ENCODE data around the gene CUL4A. TPM values are rescaled to one million over a fixed set of nuclear protein-coding genes. Genes with fewer than 3 reads are reported as not detected.

CUL4A gene
- total RNA-seq, 4 donors from 2014 or later: 95.6 to 221 (median 119) TPM

DNA sequence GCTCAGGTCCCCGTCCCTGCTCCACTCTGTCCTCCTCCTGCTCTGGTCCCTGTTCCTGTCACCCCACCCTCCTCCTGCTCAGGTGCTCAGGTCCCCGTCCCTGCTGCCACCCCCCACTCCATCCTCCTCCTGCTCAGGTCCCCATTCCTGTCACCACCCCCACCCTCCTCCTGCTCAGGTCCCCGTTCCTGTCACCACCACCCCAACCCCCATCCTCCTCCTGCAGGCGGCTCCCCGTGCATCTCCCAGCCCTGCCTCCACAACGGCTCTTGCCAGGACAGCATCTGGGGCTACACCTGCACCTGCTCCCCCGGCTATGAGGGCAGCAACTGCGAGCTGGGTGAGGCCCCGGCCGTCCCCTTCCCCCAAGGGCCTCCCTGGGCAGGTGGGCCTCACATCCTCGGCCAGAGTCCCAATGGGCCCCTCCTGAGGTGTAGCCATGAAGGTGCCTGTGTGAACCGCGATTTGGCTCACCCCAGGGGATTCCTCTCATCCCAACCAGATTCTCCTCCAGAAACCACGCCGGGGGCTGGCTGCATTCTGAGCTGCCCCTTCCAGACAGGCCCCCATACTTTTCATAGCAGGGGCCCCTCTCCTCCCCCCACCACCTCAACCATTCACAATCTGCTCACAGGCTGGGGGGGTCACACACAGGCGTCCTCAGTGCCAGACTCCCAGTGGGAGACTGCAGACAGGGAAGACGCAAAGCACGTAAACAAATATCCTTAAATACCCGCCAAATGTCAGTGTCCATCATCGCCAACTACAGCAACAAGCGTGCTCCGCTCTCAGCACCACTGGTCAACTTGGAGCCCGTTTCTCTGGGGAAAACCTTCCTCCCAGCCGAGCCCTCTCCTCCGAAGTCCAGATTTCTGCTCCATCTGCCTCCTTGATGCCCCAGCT lies 46.4 kb upstream of the CUL4A start:
- Histone ChIP-seq H3K4me1 (no peaks in the 10 kb centered on the region), H3K9me3 (no peaks in the 10 kb centered on the region), H3K27ac (no peak overlapping the region), H3K36me3 (peaks cover under 1% of the 10 kb centered on the region), H3K27me3 (peaks cover 28% of the 10 kb centered on the region), H3K4me3 (no peak overlapping the region)
- TF ChIP-seq, protein P1, sequence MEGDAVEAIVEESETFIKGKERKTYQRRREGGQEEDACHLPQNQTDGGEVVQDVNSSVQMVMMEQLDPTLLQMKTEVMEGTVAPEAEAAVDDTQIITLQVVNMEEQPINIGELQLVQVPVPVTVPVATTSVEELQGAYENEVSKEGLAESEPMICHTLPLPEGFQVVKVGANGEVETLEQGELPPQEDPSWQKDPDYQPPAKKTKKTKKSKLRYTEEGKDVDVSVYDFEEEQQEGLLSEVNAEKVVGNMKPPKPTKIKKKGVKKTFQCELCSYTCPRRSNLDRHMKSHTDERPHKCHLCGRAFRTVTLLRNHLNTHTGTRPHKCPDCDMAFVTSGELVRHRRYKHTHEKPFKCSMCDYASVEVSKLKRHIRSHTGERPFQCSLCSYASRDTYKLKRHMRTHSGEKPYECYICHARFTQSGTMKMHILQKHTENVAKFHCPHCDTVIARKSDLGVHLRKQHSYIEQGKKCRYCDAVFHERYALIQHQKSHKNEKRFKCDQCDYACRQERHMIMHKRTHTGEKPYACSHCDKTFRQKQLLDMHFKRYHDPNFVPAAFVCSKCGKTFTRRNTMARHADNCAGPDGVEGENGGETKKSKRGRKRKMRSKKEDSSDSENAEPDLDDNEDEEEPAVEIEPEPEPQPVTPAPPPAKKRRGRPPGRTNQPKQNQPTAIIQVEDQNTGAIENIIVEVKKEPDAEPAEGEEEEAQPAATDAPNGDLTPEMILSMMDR (IDR thresholded peaks at IDR 0.05): no peak
- no peak for TF ChIP-seq POLR2AphosphoS5 (IDR thresholded peaks at IDR 0.05)
- TF ChIP-seq POLR2A (IDR thresholded peaks at IDR 0.05): no peak
- TF ChIP-seq EP300 (IDR thresholded peaks at IDR 0.05): no peak
- DNase-seq (ENCODE audit: low spot score in 2 of 2): no peak
- 29% methylated on average over 23 of the region's 25 CpGs for WGBS

DNA sequence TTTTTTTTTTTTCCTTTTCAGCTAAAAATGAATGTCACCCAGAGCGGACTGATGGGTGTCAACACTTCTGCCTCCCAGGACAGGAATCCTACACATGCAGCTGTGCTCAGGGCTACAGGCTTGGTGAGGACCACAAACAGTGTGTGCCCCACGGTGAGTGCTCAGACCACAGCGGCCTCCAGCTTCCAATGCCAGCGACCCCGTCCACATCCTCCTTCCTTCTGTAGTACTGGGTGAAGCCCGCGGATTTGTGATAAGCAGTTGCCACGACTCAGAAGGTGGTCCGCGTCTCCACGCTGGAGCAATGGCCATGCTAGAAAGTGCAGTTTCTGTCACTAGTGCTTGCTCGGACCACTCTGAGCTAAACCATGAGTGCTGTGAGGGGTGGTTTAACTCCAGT lies 44.9 kb upstream of the CUL4A start:
- DNase-seq (ENCODE audit: low spot score in 2 of 2): no peak
- H3K27me3 ChIP-seq: peaks cover 28% of the 10 kb centered on the region
- no peaks in the 10 kb centered on the region for H3K9me3 ChIP-seq
- no peak for TF ChIP-seq POLR2AphosphoS5 (IDR thresholded peaks at IDR 0.05)
- TF ChIP-seq EP300 (IDR thresholded peaks at IDR 0.05): no peak
- TF ChIP-seq POLR2A (IDR thresholded peaks at IDR 0.05): no peak
- TF ChIP-seq, protein P1 (IDR thresholded peaks at IDR 0.05): no peak
- peaks cover 9% of the 10 kb centered on the region for H3K36me3 ChIP-seq
- 87% methylated on average over 11 of the region's 12 CpGs for WGBS
- no peaks in the 10 kb centered on the region for H3K4me1 ChIP-seq
- H3K27ac ChIP-seq: no peak overlapping the region
- H3K4me3 ChIP-seq: no peak overlapping the region

DNA sequence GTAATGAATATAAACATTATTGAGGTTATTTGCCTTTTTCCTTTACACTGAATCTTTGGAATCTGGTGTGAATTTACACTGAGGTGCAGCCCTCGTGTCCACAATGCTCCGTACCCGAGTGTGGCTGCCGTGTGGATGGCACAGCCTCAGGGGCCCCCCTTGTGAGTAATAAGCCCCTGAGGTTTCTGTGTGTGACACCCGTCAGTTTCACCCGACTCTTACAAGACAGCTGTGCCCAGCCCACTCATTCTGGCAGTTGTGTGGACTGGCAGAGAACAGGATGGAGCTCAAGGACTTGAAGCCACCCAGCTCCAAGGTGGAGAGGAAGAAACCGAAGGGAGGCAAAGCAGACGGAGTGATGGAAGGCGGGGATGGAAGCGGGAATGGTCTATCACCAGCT lies 43.1 kb upstream of the CUL4A start:
- Histone ChIP-seq H3K4me1 (no peaks in the 10 kb centered on the region), H3K36me3 (peaks cover 13% of the 10 kb centered on the region), H3K9me3 (no peaks in the 10 kb centered on the region), H3K27ac (no peak overlapping the region), H3K27me3 (peaks cover 20% of the 10 kb centered on the region), H3K4me3 (no peak overlapping the region)
- no peak for DNase-seq (ENCODE audit: low spot score in 2 of 2)
- 85% methylated on average over 10 of the region's 10 CpGs for WGBS
- TF ChIP-seq POLR2A (IDR thresholded peaks at IDR 0.05): no peak
- TF ChIP-seq, protein P1 (IDR thresholded peaks at IDR 0.05): no peak
- no peak for TF ChIP-seq POLR2AphosphoS5 (IDR thresholded peaks at IDR 0.05)
- TF ChIP-seq EP300 (IDR thresholded peaks at IDR 0.05): no peak

DNA sequence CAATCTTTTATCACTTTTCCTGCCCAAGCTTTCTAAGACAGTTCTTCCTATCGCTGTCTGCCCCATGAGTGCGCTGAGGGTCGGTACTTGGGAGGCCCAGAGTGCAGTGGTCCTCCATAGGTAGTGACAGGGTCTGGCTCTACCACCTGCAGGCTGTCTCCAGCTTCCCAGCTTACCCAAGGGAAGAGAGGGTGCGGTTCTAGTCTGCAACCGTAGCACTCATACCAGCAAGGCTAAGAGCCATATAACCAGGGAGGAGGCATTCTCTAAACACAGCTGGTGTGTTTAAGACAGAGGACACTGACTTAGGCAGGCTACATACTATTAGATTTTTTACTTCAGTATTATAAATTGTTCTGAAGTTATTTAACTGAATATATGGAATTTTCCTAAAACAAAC lies 42.7 kb upstream of the CUL4A start:
- H3K36me3 ChIP-seq: peaks cover 17% of the 10 kb centered on the region
- H3K9me3 ChIP-seq: no peaks in the 10 kb centered on the region
- H3K27me3 ChIP-seq: peaks cover 16% of the 10 kb centered on the region
- H3K4me1 ChIP-seq: no peaks in the 10 kb centered on the region
- DNase-seq (ENCODE audit: low spot score in 2 of 2): no peak
- no peak overlapping the region for H3K27ac ChIP-seq
- TF ChIP-seq POLR2AphosphoS5 (IDR thresholded peaks at IDR 0.05) (no peak), POLR2A (IDR thresholded peaks at IDR 0.05) (no peak), EP300 (IDR thresholded peaks at IDR 0.05) (no peak)
- TF ChIP-seq, protein P1 (IDR thresholded peaks at IDR 0.05): no peak
- no peak overlapping the region for H3K4me3 ChIP-seq
- WGBS: 88% methylated on average over 4 of the region's 5 CpGs

DNA sequence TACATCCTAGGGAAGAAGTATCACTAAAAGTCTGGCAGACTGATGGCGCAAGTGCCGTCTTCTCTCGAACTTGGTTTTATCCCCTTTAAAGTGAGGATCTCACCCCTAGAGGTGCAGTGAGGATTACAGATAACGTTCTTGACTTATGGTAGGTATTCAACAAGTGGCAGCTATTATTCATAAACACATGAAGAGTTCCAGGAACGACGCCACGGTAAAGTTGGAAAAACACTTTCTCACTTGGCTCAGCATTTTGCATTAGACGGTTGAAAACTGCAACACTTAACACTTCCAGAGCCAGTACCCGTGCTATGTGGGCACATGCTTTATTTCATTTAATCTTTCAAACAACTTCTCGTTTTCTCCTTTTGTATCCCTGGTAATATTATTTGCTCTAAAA lies 42.3 kb upstream of the CUL4A start:
- TF ChIP-seq EP300 (IDR thresholded peaks at IDR 0.05): no peak
- no peak for TF ChIP-seq POLR2AphosphoS5 (IDR thresholded peaks at IDR 0.05)
- TF ChIP-seq, protein P1 (IDR thresholded peaks at IDR 0.05): no peak
- no peak for TF ChIP-seq POLR2A (IDR thresholded peaks at IDR 0.05)
- Histone ChIP-seq H3K9me3 (no peaks in the 10 kb centered on the region), H3K36me3 (peaks cover 22% of the 10 kb centered on the region), H3K27ac (no peak overlapping the region), H3K4me3 (no peak overlapping the region), H3K4me1 (no peaks in the 10 kb centered on the region), H3K27me3 (peaks cover 15% of the 10 kb centered on the region)
- DNase-seq (ENCODE audit: low spot score in 2 of 2): no peak
- 87% methylated on average over 10 of the region's 10 CpGs for WGBS
